T-helper 2 cell treated with Interferon-gamma antibody and Interleukin-4, amounts not matched to agents 5 μg/mL and 100 μg/mL, for 36 hours (primary cell): ENCODE data around the gene RNGTT.

Source experiments
- DNase-seq: peaks from one replicate; pipeline ENCODE4 v3.0.0; 2021; ENCODE audit warnings: low spot score
- H3K27ac Mint-ChIP-seq: one replicate; pipeline ENCODE4 v1.8.0; 2021; ENCODE audit warnings: mild to moderate bottlenecking, mixed read lengths
- H3K27me3 Mint-ChIP-seq: one replicate; pipeline ENCODE4 v1.8.0; 2021; ENCODE audit warnings: low read depth, mixed read lengths
- H3K36me3 Mint-ChIP-seq: one replicate; pipeline ENCODE4 v1.8.0; 2021; ENCODE audit warnings: low read depth, mixed read lengths
- H3K4me1 Mint-ChIP-seq: one replicate; pipeline ENCODE4 v1.8.0; 2021; ENCODE audit warnings: low read depth, mixed read lengths
- H3K4me3 Mint-ChIP-seq: one replicate; pipeline ENCODE4 v1.8.0; 2022; ENCODE audit warnings: mild to moderate bottlenecking, moderate library complexity, mixed read lengths
- H3K9me3 Mint-ChIP-seq: one replicate; pipeline ENCODE4 v1.8.0; 2021; ENCODE audit warnings: mixed read lengths

RNGTT gene

GRCh38 chr6:88631830-88632229 lies 331.6 kb downstream of the RNGTT start:
- peaks cover 3% of the 10 kb centered on the region for H3K4me1 Mint-ChIP-seq
- H3K27me3 Mint-ChIP-seq: no peaks in the 10 kb centered on the region
- DNase-seq: no peak

DNA sequence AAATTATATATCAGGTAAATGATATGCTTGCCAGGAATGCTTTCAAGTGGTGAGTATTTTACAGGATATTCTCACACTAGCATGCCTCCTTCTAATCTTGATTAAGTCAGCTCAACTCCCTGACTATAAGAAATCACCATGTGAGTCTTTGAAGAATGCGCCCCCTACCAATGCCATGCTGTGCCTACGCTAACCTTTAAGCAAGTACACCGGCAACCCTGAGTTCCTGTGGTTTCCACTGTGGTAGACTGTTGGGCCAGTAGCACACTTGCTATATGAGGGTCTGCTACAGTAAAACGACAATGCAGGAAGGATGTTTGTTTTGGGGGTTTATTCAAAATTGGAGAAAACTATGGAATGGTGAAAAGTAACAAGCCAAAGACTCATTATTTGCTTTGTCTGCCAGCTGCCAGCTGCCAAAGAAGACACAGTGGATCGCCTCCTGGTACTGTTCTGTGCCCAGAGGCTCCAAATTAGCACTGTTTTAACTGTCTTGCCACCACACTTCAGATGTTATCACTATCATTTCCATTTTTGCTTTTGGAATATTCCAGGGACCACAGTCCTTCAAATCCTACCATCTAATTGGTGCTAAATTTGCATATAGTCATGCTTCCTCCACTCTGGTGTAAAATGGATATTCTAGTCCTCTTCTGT lies 333.5 kb downstream of the RNGTT start:
- Mint-ChIP-seq H3K36me3 (no peaks in the 10 kb centered on the region), H3K9me3 (no peaks in the 10 kb centered on the region), H3K27ac (no peak overlapping the region), H3K27me3 (no peaks in the 10 kb centered on the region), H3K4me3 (no peak overlapping the region), H3K4me1 (peaks cover 3% of the 10 kb centered on the region)
- no peak for DNase-seq

More at GRCh38 chr6:88631830-88632229, 331.6 kb downstream of the RNGTT start:
- H3K9me3 Mint-ChIP-seq: no peaks in the 10 kb centered on the region
- H3K27ac Mint-ChIP-seq: no peak overlapping the region
- no peaks in the 10 kb centered on the region for H3K36me3 Mint-ChIP-seq
- no peak overlapping the region for H3K4me3 Mint-ChIP-seq

DNA sequence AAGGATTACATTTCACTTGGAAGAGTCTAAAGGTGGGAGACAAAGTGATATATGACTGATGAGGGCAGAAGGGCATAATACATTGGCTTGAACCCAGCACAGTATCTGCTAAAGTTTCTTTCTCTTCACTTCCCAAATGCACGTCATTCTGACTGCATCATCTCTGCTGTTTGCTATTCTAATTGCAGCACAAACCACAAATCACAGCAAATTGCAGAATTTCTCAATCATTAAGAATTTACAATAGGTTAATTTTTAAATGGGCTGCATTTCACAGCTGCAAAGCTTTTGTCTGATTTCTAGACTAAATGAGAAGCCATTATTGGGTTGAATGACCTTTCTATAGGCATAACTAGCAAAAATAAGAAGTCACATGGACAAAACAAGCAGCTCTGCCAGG lies 337.0 kb downstream of the RNGTT start:
- peaks cover 3% of the 10 kb centered on the region for H3K36me3 Mint-ChIP-seq
- H3K27me3 Mint-ChIP-seq: no peaks in the 10 kb centered on the region
- no peak for DNase-seq
- H3K4me1 Mint-ChIP-seq: peaks cover 3% of the 10 kb centered on the region
- H3K27ac Mint-ChIP-seq: no peak overlapping the region
- H3K9me3 Mint-ChIP-seq: no peaks in the 10 kb centered on the region
- no peak overlapping the region for H3K4me3 Mint-ChIP-seq

- Mint-ChIP-seq H3K4me3 (no peak overlapping the region), H3K9me3 (no peaks in the 10 kb centered on the region), H3K4me1 (no peaks in the 10 kb centered on the region), H3K27ac (no peak overlapping the region), H3K36me3 (peaks cover 3% of the 10 kb centered on the region), H3K27me3 (no peaks in the 10 kb centered on the region)
- no peak for DNase-seq
These were observed 339.9 kb downstream of the RNGTT start for GRCh38 chr6:88623531-88623930.

GRCh38 chr6:88619951-88620350 lies 343.5 kb downstream of the RNGTT start:
- Mint-ChIP-seq H3K27me3 (no peaks in the 10 kb centered on the region), H3K4me1 (peaks cover 2% of the 10 kb centered on the region), H3K9me3 (no peaks in the 10 kb centered on the region), H3K27ac (no peak overlapping the region), H3K4me3 (no peak overlapping the region), H3K36me3 (peaks cover 3% of the 10 kb centered on the region)
- DNase-seq: no peak

- H3K9me3 Mint-ChIP-seq: no peaks in the 10 kb centered on the region
- no peaks in the 10 kb centered on the region for H3K27me3 Mint-ChIP-seq
- H3K4me3 Mint-ChIP-seq: no peak overlapping the region
- H3K4me1 Mint-ChIP-seq: peaks cover 2% of the 10 kb centered on the region
- H3K27ac Mint-ChIP-seq: no peak overlapping the region
- no peak for DNase-seq
- H3K36me3 Mint-ChIP-seq: peaks cover 16% of the 10 kb centered on the region
These were observed 347.0 kb downstream of the RNGTT start for GRCh38 chr6:88616380-88616779.

DNA sequence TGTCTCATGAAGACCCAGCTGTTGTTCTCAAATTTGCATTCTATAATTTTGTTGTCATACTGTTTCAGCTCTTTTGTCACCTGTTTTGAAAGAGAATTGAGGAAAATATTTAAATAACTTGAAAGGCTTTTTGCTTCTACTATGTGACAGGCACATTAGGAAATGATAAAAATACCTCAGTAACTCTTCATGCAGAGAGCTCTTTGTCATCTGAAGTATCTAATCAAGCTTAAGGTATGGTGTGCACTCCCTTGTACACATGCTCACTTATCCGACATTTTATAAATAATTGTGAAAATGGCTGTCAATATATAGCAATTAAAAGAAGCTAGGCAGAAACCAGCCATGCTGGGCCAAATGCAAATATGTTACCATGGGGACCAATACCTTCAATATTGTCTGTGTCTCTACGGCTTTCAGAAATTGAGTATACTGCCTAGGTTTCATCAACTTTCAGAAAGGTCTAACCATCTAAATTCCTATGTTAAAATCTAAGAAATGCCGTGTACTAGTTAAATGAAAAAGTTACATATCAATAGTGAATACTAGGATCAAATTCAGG lies 349.0 kb downstream of the RNGTT start:
- H3K9me3 Mint-ChIP-seq: no peaks in the 10 kb centered on the region
- H3K36me3 Mint-ChIP-seq: peaks cover 19% of the 10 kb centered on the region
- no peak overlapping the region for H3K27ac Mint-ChIP-seq
- no peak for DNase-seq
- no peaks in the 10 kb centered on the region for H3K27me3 Mint-ChIP-seq
- H3K4me3 Mint-ChIP-seq: no peak overlapping the region
- peaks cover 2% of the 10 kb centered on the region for H3K4me1 Mint-ChIP-seq

GRCh38 chr6:88612631-88613030 lies 350.8 kb downstream of the RNGTT start:
- H3K9me3 Mint-ChIP-seq: no peaks in the 10 kb centered on the region
- H3K4me3 Mint-ChIP-seq: no peak overlapping the region
- H3K36me3 Mint-ChIP-seq: peaks cover 19% of the 10 kb centered on the region
- H3K27ac Mint-ChIP-seq: no peak overlapping the region
- no peaks in the 10 kb centered on the region for H3K4me1 Mint-ChIP-seq
- DNase-seq: no peak
- no peaks in the 10 kb centered on the region for H3K27me3 Mint-ChIP-seq

DNA sequence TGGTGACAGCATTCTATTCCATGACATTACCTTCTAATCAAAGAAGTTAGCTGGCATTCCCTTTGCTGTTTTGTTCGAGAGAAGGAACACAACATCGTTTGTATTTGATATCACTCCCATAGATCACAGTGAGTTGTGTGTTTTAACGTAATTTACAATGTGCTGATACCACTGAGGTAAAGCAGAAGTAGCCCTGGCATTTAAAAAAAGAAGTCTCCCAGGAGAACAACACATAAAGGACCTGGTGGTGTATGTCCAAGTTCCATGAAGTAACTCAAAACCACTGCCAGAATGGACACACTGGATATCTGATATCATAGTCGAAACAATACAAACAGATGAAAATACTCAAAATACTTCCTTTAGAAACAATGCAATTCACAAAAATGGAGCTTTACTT lies 351.7 kb downstream of the RNGTT start:
- Mint-ChIP-seq H3K9me3 (no peaks in the 10 kb centered on the region), H3K36me3 (peaks cover 19% of the 10 kb centered on the region), H3K4me3 (no peak overlapping the region), H3K27ac (no peak overlapping the region), H3K27me3 (no peaks in the 10 kb centered on the region), H3K4me1 (no peaks in the 10 kb centered on the region)
- no peak for DNase-seq

- Mint-ChIP-seq H3K36me3 (peaks cover 19% of the 10 kb centered on the region), H3K4me3 (no peak overlapping the region), H3K4me1 (no peaks in the 10 kb centered on the region), H3K9me3 (no peaks in the 10 kb centered on the region), H3K27me3 (no peaks in the 10 kb centered on the region), H3K27ac (no peak overlapping the region)
- no peak for DNase-seq
These were observed 353.4 kb downstream of the RNGTT start for GRCh38 chr6:88609983-88610382.

GRCh38 chr6:88605271-88605670 lies 358.1 kb downstream of the RNGTT start:
- Mint-ChIP-seq H3K27me3 (no peaks in the 10 kb centered on the region), H3K9me3 (no peaks in the 10 kb centered on the region), H3K4me1 (no peaks in the 10 kb centered on the region), H3K4me3 (no peak overlapping the region), H3K36me3 (no peaks in the 10 kb centered on the region), H3K27ac (no peak overlapping the region)
- DNase-seq: no peak

GRCh38 chr6:88599571-88599970 lies 363.8 kb downstream of the RNGTT start:
- no peaks in the 10 kb centered on the region for H3K36me3 Mint-ChIP-seq
- no peak for DNase-seq
- no peaks in the 10 kb centered on the region for H3K4me1 Mint-ChIP-seq
- no peak overlapping the region for H3K4me3 Mint-ChIP-seq
- peaks cover 5% of the 10 kb centered on the region for H3K9me3 Mint-ChIP-seq
- H3K27ac Mint-ChIP-seq: no peak overlapping the region
- no peaks in the 10 kb centered on the region for H3K27me3 Mint-ChIP-seq

DNA sequence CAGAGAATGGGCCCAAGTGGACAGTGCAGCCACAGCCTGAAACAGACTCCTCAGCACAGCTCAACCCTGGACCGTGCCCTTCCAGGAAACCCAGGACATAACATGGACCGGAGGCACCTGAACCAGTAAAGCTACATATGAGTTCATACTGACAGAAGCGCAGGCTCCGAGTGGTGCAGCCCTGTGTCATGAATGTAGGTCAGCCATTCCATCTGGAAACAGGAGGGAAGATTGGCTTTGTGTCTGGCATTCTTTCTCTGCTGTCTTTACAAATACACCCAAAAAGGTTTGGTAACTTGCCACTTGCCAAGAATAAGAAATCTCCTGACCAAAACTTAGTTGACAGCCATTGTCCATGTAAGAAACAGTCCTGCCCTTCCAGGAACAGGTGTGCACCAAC lies 366.6 kb downstream of the RNGTT start:
- Mint-ChIP-seq H3K4me3 (no peak overlapping the region), H3K27me3 (no peaks in the 10 kb centered on the region), H3K27ac (no peak overlapping the region), H3K4me1 (no peaks in the 10 kb centered on the region), H3K36me3 (no peaks in the 10 kb centered on the region), H3K9me3 (peaks cover 17% of the 10 kb centered on the region)
- no peak for DNase-seq

GRCh38 chr6:88588938-88589337 lies 374.5 kb downstream of the RNGTT start:
- Mint-ChIP-seq H3K27me3 (no peaks in the 10 kb centered on the region), H3K4me3 (no peak overlapping the region), H3K9me3 (peaks cover 11% of the 10 kb centered on the region), H3K4me1 (no peaks in the 10 kb centered on the region), H3K36me3 (no peaks in the 10 kb centered on the region), H3K27ac (no peak overlapping the region)
- no peak for DNase-seq

DNA sequence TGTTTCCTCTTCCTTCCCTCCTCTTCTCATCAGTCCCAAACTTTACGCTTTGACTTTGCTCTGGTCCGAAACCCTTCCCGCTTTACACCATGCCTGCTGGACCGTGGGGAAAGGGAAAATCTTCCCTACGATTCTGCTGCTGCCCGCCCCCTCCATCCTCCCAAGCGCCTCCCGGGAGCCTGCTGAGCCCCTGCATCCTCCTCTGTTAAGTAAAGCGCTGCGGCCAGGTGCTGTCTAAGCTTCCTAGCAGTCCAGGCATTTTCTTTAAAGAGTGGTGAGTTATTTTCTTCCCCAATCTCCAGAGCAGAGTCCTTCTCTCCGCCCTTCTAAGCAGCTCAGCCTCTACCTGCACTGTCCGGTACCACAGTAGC lies 376.3 kb downstream of the RNGTT start:
- Mint-ChIP-seq H3K9me3 (peaks cover 8% of the 10 kb centered on the region), H3K4me1 (no peaks in the 10 kb centered on the region), H3K36me3 (no peaks in the 10 kb centered on the region), H3K27ac (no peak overlapping the region), H3K27me3 (no peaks in the 10 kb centered on the region), H3K4me3 (no peak overlapping the region)
- no peak for DNase-seq
